H9 (cell line): ENCODE measurements around the gene HAL. TPM values are rescaled to one million over a fixed set of nuclear protein-coding genes. Genes with fewer than 3 reads are reported as not detected.

Experiments
- DNase-seq: peaks from one replicate; pipeline ENCODE4 v3.0.0-alpha.2; 2017
- H2AFZ ChIP-seq: one replicate; pipeline ENCODE4 v1.6.1; 2013; ENCODE audit warnings: mild to moderate bottlenecking, low read length, control low read depth, moderate library complexity
- H2AK5ac ChIP-seq: 2 replicates; pipeline ENCODE4 v1.6.1; 2013; ENCODE audit warnings: low read length, control low read depth, mixed read lengths; ENCODE audit not compliant: insufficient read length
- H2BK120ac ChIP-seq: one replicate; pipeline ENCODE4 v1.6.1; 2013; ENCODE audit warnings: low read depth, mild to moderate bottlenecking, low read length, control low read depth, inconsistent platforms; ENCODE audit not compliant: poor library complexity, severe bottlenecking
- H2BK12ac ChIP-seq: 2 replicates; pipeline ENCODE4 v1.6.1; 2013; ENCODE audit warnings: low read length, control low read depth, mixed read lengths, low read depth; ENCODE audit not compliant: insufficient read length
- H2BK15ac ChIP-seq: 2 replicates; pipeline ENCODE4 v1.6.1; 2013; ENCODE audit warnings: low read depth, low read length, control low read depth
- H2BK20ac ChIP-seq: one replicate; pipeline ENCODE4 v1.6.1; 2013; ENCODE audit warnings: low read depth, mild to moderate bottlenecking, low read length, control low read depth, inconsistent platforms; ENCODE audit not compliant: poor library complexity, severe bottlenecking
- H2BK5ac ChIP-seq: 2 replicates; pipeline ENCODE4 v1.6.1; 2013; ENCODE audit warnings: low read length, control low read depth, mixed read lengths; ENCODE audit not compliant: insufficient read length
- H3K14ac ChIP-seq: 2 replicates; pipeline ENCODE4 v1.6.1; 2013; ENCODE audit warnings: low read length, control low read depth; ENCODE audit not compliant: insufficient read depth
- H3K18ac ChIP-seq: 2 replicates; pipeline ENCODE4 v1.6.1; 2013; ENCODE audit warnings: low read depth, mild to moderate bottlenecking, mixed read lengths, low read length, control low read depth; ENCODE audit not compliant: insufficient read length
- H3K23ac ChIP-seq: 2 replicates; pipeline ENCODE4 v1.6.1; 2013; ENCODE audit warnings: low read length, control low read depth, mixed read lengths, low read depth; ENCODE audit not compliant: insufficient read length
- H3K23me2 ChIP-seq: 2 replicates; pipeline ENCODE4 v1.6.1; 2013; ENCODE audit warnings: low read depth, mild to moderate bottlenecking, mixed read lengths, low read length, control low read depth; ENCODE audit not compliant: insufficient read length, poor library complexity, severe bottlenecking
- H3K27ac ChIP-seq: 2 replicates; pipeline ENCODE4 v1.5.1; 2013; ENCODE audit warnings: low read length, control low read depth, mixed read lengths, low read depth; ENCODE audit not compliant: insufficient read length
- H3K27me3 ChIP-seq: 2 replicates; pipeline ENCODE4 v1.6.1; 2013; ENCODE audit warnings: low read length, control low read depth, inconsistent platforms; ENCODE audit not compliant: insufficient read depth
- H3K4ac ChIP-seq: 2 replicates; pipeline ENCODE4 v1.6.1; 2013; ENCODE audit warnings: low read depth, mild to moderate bottlenecking, control low read depth, inconsistent platforms, low read length, moderate library complexity
- H3K4me1 ChIP-seq: 2 replicates; pipeline ENCODE4 v1.6.1; 2013; ENCODE audit warnings: low read length, control low read depth, inconsistent platforms; ENCODE audit not compliant: insufficient read depth
- H3K4me2 ChIP-seq: 2 replicates; pipeline ENCODE4 v1.6.1; 2013; ENCODE audit warnings: low read length, control low read depth, mixed read lengths; ENCODE audit not compliant: insufficient read length, insufficient read depth
- H3K56ac ChIP-seq: 2 replicates; pipeline ENCODE4 v1.6.1; 2013; ENCODE audit warnings: low read depth, mild to moderate bottlenecking, mixed read lengths, low read length, control low read depth; ENCODE audit not compliant: insufficient read length
- H3K79me1 ChIP-seq: 2 replicates; pipeline ENCODE4 v1.6.1; 2013; ENCODE audit warnings: low read depth, mild to moderate bottlenecking, moderate library complexity, low read length, control low read depth, inconsistent platforms; ENCODE audit not compliant: insufficient read depth, poor library complexity, severe bottlenecking
- H3K79me2 ChIP-seq: 2 replicates; pipeline ENCODE4 v1.6.1; 2013; ENCODE audit warnings: low read length, control low read depth, inconsistent platforms; ENCODE audit not compliant: insufficient read depth
- H3K9ac ChIP-seq: 2 replicates; pipeline ENCODE4 v1.6.1; 2013; ENCODE audit warnings: low read length, control low read depth, mixed read lengths; ENCODE audit not compliant: insufficient read length; ENCODE audit errors: extremely low read depth
- H3K9me3 ChIP-seq: one replicate; pipeline ENCODE4 v1.6.1; 2013; ENCODE audit warnings: low read depth, low read length, inconsistent platforms; ENCODE audit not compliant: control insufficient read depth
- H3T11ph ChIP-seq: one replicate; pipeline ENCODE4 v1.6.1; 2013; ENCODE audit warnings: mild to moderate bottlenecking, low read length, control low read depth, inconsistent platforms
- H4K20me1 ChIP-seq: one replicate; pipeline ENCODE4 v1.6.1; 2013; ENCODE audit not compliant: control insufficient read depth, insufficient read length, insufficient read depth
- H4K5ac ChIP-seq: 2 replicates; pipeline ENCODE4 v1.6.1; 2013; ENCODE audit warnings: low read depth, mild to moderate bottlenecking, mixed read lengths, low read length, control low read depth; ENCODE audit not compliant: insufficient read length
- H4K8ac ChIP-seq: replicated peaks from 2 replicates; pipeline ENCODE4 v1.6.1; 2013; ENCODE audit warnings: low read length, control low read depth, mixed read lengths, low read depth; ENCODE audit not compliant: insufficient read length
- H4K91ac ChIP-seq: 2 replicates; pipeline ENCODE4 v1.6.1; 2013; ENCODE audit warnings: low read depth, mild to moderate bottlenecking, moderate library complexity, mixed read lengths, low read length, control low read depth; ENCODE audit not compliant: insufficient read length
- H3K27ac Mint-ChIP-seq, 3 experiments: 2 replicates in 2 of 3; 3 replicates in 1 of 3; pipeline ENCODE4 v1.8.0; 2020 to 2021; ENCODE audit warnings: mixed read lengths in 3 of 3, mild to moderate bottlenecking in 1 of 3, moderate library complexity in 1 of 3
- H3K27me3 Mint-ChIP-seq: 2 replicates; pipeline ENCODE4 v1.8.0; 2021; ENCODE audit warnings: low read depth, mild to moderate bottlenecking, moderate library complexity, mixed read lengths
- H3K36me3 Mint-ChIP-seq, 3 experiments: 2 replicates in 2 of 3; 3 replicates in 1 of 3; pipeline ENCODE4 v1.8.0; 2020 to 2021; ENCODE audit warnings: low read depth in 3 of 3, mixed read lengths in 3 of 3; ENCODE audit not compliant: insufficient read depth in 1 of 3
- H3K4me1 Mint-ChIP-seq, 2 experiments: 2 replicates each; pipeline ENCODE4 v1.8.0; 2020; ENCODE audit warnings: mixed read lengths in 2 of 2
- H3K4me3 Mint-ChIP-seq, 2 experiments: 2 replicates in 1 of 2; 3 replicates in 1 of 2; pipeline ENCODE4 v1.8.0; 2020 to 2021; ENCODE audit warnings: mild to moderate bottlenecking in 2 of 2, mixed read lengths in 2 of 2, moderate library complexity in 1 of 2
- H3K9me3 Mint-ChIP-seq, 2 experiments: 2 replicates in 1 of 2; 3 replicates in 1 of 2; pipeline ENCODE4 v1.8.0; 2020; ENCODE audit warnings: mild to moderate bottlenecking in 2 of 2, mixed read lengths in 2 of 2, moderate library complexity in 1 of 2
- CTCF ChIP-seq: fragments of 200-600 bp; sonication (generic); conservative IDR thresholded peaks from 3 replicates; pipeline ENCODE4 v1.8.0; 2021; ENCODE audit warnings: antibody characterized with exemption, mild to moderate bottlenecking
- WGBS: extraction: QIAGEN DNeasy Blood & Tissue Kit; methylation state at CpG from one replicate; pipeline ENCODE4 v1.1.7; 2013; ENCODE audit warnings: missing lambda C conversion rate, low lambda C conversion rate, mixed read lengths; ENCODE audit not compliant: insufficient read length; ENCODE audit errors: extremely low coverage; 5-methylcytosine and 5-hydroxymethylcytosine counted together
- total RNA-seq: library from RNA; stranded (reverse); gene quantifications from 2 replicates; pipeline ENCODE4 v1.2.1, GENCODE V29; 2021

Gene HAL
- total RNA-seq, 1 experiment from 2014 or later = 0.35 TPM

GRCh38 chr12:95959107-95959506, 37.0 kb downstream of the HAL start:
- no peaks in the 10 kb centered on the region for H3K36me3 Mint-ChIP-seq
- H3K4me3 Mint-ChIP-seq = no peak overlapping the region
- no peaks in the 10 kb centered on the region for H4K20me1 ChIP-seq
- H2AFZ ChIP-seq = no peak overlapping the region
- H3K23me2 ChIP-seq = no peaks in the 10 kb centered on the region
- H2AK5ac ChIP-seq = no peak overlapping the region
- H3K23ac ChIP-seq = no peak overlapping the region
- no peaks in the 10 kb centered on the region for H3K27me3 Mint-ChIP-seq
- H3K9me3 Mint-ChIP-seq = no peaks in the 10 kb centered on the region; a peak in 1 of 5 replicates
- peak; percentile 52 for TF ChIP-seq CTCF
- no peak overlapping the region for H3K27ac Mint-ChIP-seq
- no peaks in the 10 kb centered on the region for H3K79me2 ChIP-seq
- H3K56ac ChIP-seq = no peak overlapping the region
- H2BK12ac ChIP-seq = no peak overlapping the region
- no peak for DNase-seq
- H4K91ac ChIP-seq = no peak overlapping the region
- peaks cover 20 to 26% of the 10 kb centered on the region in 2 experiments for H3K4me1 Mint-ChIP-seq
- WGBS = no CpG with 5 or more reads among the region's 1 CpG
- H3T11ph ChIP-seq = no peak overlapping the region
- no peaks in the 10 kb centered on the region for H3K4me1 ChIP-seq
- no peak overlapping the region for H4K5ac ChIP-seq
- no peak overlapping the region for H2BK5ac ChIP-seq
- no peak overlapping the region for H3K18ac ChIP-seq
- H3K9me3 ChIP-seq = no peaks in the 10 kb centered on the region
- H3K4me2 ChIP-seq = no peak overlapping the region
- H3K4ac ChIP-seq = no peak overlapping the region
- no peak overlapping the region for H2BK20ac ChIP-seq
- H3K14ac ChIP-seq = no peak overlapping the region
- no peak overlapping the region for H3K9ac ChIP-seq
- H2BK15ac ChIP-seq = no peak overlapping the region
- H3K79me1 ChIP-seq = no peaks in the 10 kb centered on the region
- H3K27me3 ChIP-seq = no peaks in the 10 kb centered on the region
- no peak overlapping the region for H3K27ac ChIP-seq
- H2BK120ac ChIP-seq = no peak overlapping the region
- H4K8ac ChIP-seq = no peak overlapping the region
